DOHH2 (cell line): ENCODE results near the gene C9orf85.

ENCODE experiments used
- EZH2phosphoT487 ChIP-seq: fragments of 200-600 bp; sonication (generic); IDR thresholded peaks from 2 replicates; pipeline ENCODE4 v1.6.1; 2017; ENCODE audit warnings: borderline replicate concordance, mild to moderate bottlenecking, antibody characterized with exemption, low read length, moderate library complexity, mixed read lengths
- TF ChIP-seq, protein P1 (sequence below): fragments of 200-600 bp; sonication (generic); IDR thresholded peaks from one replicate; pipeline ENCODE4 v1.5.1; 2014; ENCODE audit warnings: antibody characterized with exemption, mild to moderate bottlenecking, low read depth, low read length; ENCODE audit not compliant: poor library complexity, severe bottlenecking

DNA sequence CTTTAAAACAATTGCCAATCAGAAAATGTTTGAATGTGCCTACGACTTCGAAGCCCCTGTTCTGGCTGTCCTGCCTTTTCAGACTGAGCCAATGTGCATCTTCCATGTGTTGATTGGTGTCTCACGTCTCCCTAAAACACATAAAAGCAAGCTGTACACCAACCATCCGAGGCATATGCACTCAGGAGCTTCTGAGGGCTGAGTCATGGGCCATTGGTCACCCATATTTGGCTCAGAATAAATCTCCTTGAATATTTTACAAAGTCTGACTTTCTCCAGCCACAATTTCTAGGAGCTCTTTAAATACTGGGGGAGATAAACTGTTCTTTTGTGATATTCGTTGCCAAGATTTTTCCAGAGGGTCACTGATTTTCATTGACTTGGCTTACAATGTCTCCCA is 95.1 kb downstream of the C9orf85 start:
- TF ChIP-seq, protein P1, sequence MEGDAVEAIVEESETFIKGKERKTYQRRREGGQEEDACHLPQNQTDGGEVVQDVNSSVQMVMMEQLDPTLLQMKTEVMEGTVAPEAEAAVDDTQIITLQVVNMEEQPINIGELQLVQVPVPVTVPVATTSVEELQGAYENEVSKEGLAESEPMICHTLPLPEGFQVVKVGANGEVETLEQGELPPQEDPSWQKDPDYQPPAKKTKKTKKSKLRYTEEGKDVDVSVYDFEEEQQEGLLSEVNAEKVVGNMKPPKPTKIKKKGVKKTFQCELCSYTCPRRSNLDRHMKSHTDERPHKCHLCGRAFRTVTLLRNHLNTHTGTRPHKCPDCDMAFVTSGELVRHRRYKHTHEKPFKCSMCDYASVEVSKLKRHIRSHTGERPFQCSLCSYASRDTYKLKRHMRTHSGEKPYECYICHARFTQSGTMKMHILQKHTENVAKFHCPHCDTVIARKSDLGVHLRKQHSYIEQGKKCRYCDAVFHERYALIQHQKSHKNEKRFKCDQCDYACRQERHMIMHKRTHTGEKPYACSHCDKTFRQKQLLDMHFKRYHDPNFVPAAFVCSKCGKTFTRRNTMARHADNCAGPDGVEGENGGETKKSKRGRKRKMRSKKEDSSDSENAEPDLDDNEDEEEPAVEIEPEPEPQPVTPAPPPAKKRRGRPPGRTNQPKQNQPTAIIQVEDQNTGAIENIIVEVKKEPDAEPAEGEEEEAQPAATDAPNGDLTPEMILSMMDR = no peak
- TF ChIP-seq EZH2phosphoT487 = no peak
